OCI-LY1 (cell line): ENCODE data around the gene FGFR2.

Experiments used
- H2AFZ ChIP-seq: fragments of 200-600 bp; sonication (generic), shearing (Covaris generic); 2 replicates; pipeline ENCODE4 v1.6.0; 2014; ENCODE audit warnings: antibody characterized with exemption, mild to moderate bottlenecking, low read length
- H3F3A ChIP-seq: fragments of 200-600 bp; sonication (generic), shearing (Covaris generic); 2 replicates; pipeline ENCODE4 v1.6.0; 2014; ENCODE audit warnings: mild to moderate bottlenecking, antibody characterized with exemption, low read length, moderate library complexity; ENCODE audit not compliant: insufficient read depth
- H3K27ac ChIP-seq: fragments of 200-600 bp; sonication (generic); 2 replicates; pipeline ENCODE4 v1.5.1; 2014; ENCODE audit warnings: low read length, mixed run types, mild to moderate bottlenecking, low read depth; ENCODE audit not compliant: poor library complexity, severe bottlenecking
- H3K27me3 ChIP-seq: fragments of 200-600 bp; sonication (generic); 2 replicates; pipeline ENCODE4 v1.6.0; 2014; ENCODE audit warnings: antibody characterized with exemption, mild to moderate bottlenecking, low read length, moderate library complexity; ENCODE audit not compliant: insufficient read depth
- H3K36me3 ChIP-seq: fragments of 200-600 bp; sonication (generic); 2 replicates; pipeline ENCODE4 v1.6.1; 2014; ENCODE audit warnings: mild to moderate bottlenecking, antibody characterized with exemption, low read length, moderate library complexity, mixed read lengths; ENCODE audit not compliant: insufficient read depth
- H3K4me1 ChIP-seq: fragments of 200-600 bp; sonication (generic); 2 replicates; pipeline ENCODE4 v1.5.1; 2014; ENCODE audit warnings: mild to moderate bottlenecking, low read length, moderate library complexity; ENCODE audit not compliant: insufficient read depth, severe bottlenecking
- H3K4me2 ChIP-seq: fragments of 200-600 bp; sonication (generic), shearing (Covaris generic); 2 replicates; pipeline ENCODE4 v1.6.1; 2014; ENCODE audit warnings: low read length
- H3K4me3 ChIP-seq: fragments of 200-600 bp; sonication (generic); 2 replicates; pipeline ENCODE4 v1.5.1; 2014; ENCODE audit warnings: low read length, low read depth, mild to moderate bottlenecking, mixed read lengths; ENCODE audit not compliant: poor library complexity, severe bottlenecking
- H3K79me2 ChIP-seq: fragments of 200-600 bp; shearing (Covaris generic); 2 replicates; pipeline ENCODE4 v1.6.1; 2016; ENCODE audit warnings: mixed run types, low read length, mixed read lengths; ENCODE audit not compliant: insufficient read depth
- H3K9ac ChIP-seq: fragments of 200-600 bp; sonication (generic), shearing (Covaris generic); 2 replicates; pipeline ENCODE4 v1.6.1; 2014; ENCODE audit warnings: mild to moderate bottlenecking, low read length, mixed read lengths
- H3K9me2 ChIP-seq: fragments of 200-600 bp; sonication (generic), shearing (Covaris generic); 2 replicates; pipeline ENCODE4 v1.6.1; 2014; ENCODE audit warnings: low read depth, mild to moderate bottlenecking, low read length, mixed read lengths
- H3K9me3 ChIP-seq: fragments of 200-600 bp; shearing (Covaris generic); 2 replicates; pipeline ENCODE4 v1.6.1; 2014; ENCODE audit warnings: low read length, mixed read lengths
- H4K20me1 ChIP-seq: fragments of 200-600 bp; sonication (generic), shearing (Covaris generic); 2 replicates; pipeline ENCODE4 v1.6.0; 2016; ENCODE audit warnings: mild to moderate bottlenecking, low read length; ENCODE audit not compliant: insufficient read depth
- EZH2 ChIP-seq: fragments of 200-600 bp; sonication (generic), shearing (Covaris generic); IDR thresholded peaks from 2 replicates; pipeline ENCODE4 v1.8.0; 2017; ENCODE audit warnings: borderline replicate concordance, mixed run types, mild to moderate bottlenecking, antibody characterized with exemption, low read length, moderate library complexity, mixed read lengths
- TF ChIP-seq, protein P1 (sequence below): fragments of 200-600 bp; sonication (generic), shearing (Covaris generic); IDR thresholded peaks from 2 replicates; pipeline ENCODE4 v1.5.1; 2017; ENCODE audit warnings: mild to moderate bottlenecking, antibody characterized with exemption, low read length, moderate library complexity, mixed read lengths

FGFR2 gene

DNA sequence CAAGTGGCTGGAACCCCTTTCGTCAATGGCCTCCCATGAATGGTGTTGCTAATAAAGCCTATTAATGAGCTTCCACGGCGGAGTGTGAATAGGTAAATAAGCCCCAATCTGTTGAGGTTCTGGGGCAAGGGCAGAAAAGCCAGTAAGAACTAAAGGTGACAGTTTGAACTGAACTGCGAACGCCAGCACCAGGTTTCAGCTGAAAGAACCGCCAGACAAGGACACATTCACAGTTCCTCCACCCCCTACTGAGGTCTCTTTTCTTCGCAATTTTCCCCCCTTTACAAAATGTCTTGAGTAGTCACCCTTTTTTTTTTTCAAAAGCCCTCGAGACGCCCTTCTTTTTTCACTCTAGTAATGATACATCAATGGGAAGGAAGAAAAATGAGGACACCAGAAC is 2.4 kb upstream of the FGFR2 start:
- no peak for TF ChIP-seq EZH2
- TF ChIP-seq, protein P1, sequence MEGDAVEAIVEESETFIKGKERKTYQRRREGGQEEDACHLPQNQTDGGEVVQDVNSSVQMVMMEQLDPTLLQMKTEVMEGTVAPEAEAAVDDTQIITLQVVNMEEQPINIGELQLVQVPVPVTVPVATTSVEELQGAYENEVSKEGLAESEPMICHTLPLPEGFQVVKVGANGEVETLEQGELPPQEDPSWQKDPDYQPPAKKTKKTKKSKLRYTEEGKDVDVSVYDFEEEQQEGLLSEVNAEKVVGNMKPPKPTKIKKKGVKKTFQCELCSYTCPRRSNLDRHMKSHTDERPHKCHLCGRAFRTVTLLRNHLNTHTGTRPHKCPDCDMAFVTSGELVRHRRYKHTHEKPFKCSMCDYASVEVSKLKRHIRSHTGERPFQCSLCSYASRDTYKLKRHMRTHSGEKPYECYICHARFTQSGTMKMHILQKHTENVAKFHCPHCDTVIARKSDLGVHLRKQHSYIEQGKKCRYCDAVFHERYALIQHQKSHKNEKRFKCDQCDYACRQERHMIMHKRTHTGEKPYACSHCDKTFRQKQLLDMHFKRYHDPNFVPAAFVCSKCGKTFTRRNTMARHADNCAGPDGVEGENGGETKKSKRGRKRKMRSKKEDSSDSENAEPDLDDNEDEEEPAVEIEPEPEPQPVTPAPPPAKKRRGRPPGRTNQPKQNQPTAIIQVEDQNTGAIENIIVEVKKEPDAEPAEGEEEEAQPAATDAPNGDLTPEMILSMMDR = no peak
- Histone ChIP-seq H3K27ac (no peak overlapping the region), H3K4me2 (no peak overlapping the region), H3F3A (no peaks in the 10 kb centered on the region), H3K79me2 (no peaks in the 10 kb centered on the region), H3K27me3 (no peaks in the 10 kb centered on the region), H3K4me3 (no peak overlapping the region), H4K20me1 (no peaks in the 10 kb centered on the region), H3K9ac (no peak overlapping the region), H3K9me2 (no peaks in the 10 kb centered on the region), H2AFZ (no peak overlapping the region), H3K36me3 (no peaks in the 10 kb centered on the region), H3K4me1 (no peaks in the 10 kb centered on the region), H3K9me3 (no peaks in the 10 kb centered on the region)

DNA sequence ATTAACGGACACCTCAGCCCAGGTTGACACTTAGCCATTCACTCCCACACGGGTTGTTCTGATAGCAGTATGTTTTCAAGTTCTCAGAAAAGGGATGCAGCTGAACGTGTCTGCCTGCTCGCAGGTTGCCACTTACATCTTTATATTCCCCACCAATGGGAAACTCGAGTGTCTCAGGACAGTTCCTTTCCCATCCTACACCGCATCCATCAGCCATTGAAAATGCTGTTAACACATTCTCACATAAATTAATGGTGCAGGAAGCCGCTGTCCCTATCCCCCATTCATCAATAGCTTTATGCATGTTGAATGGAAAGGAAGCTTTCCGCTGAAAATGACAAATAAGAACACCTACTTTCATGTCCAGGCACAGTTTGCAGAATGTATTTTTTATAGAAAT is 1.7 kb upstream of the FGFR2 start:
- Histone ChIP-seq H3K4me1 (no peaks in the 10 kb centered on the region), H3K27me3 (no peaks in the 10 kb centered on the region), H4K20me1 (no peaks in the 10 kb centered on the region), H3K9ac (no peak overlapping the region), H3K36me3 (no peaks in the 10 kb centered on the region), H3K4me2 (no peak overlapping the region), H3K27ac (no peak overlapping the region), H3K4me3 (no peak overlapping the region), H3K79me2 (no peaks in the 10 kb centered on the region), H3F3A (no peaks in the 10 kb centered on the region), H3K9me2 (no peaks in the 10 kb centered on the region), H3K9me3 (no peaks in the 10 kb centered on the region), H2AFZ (no peak overlapping the region)
- no peak for TF ChIP-seq EZH2
- TF ChIP-seq, protein P1 = no peak

DNA sequence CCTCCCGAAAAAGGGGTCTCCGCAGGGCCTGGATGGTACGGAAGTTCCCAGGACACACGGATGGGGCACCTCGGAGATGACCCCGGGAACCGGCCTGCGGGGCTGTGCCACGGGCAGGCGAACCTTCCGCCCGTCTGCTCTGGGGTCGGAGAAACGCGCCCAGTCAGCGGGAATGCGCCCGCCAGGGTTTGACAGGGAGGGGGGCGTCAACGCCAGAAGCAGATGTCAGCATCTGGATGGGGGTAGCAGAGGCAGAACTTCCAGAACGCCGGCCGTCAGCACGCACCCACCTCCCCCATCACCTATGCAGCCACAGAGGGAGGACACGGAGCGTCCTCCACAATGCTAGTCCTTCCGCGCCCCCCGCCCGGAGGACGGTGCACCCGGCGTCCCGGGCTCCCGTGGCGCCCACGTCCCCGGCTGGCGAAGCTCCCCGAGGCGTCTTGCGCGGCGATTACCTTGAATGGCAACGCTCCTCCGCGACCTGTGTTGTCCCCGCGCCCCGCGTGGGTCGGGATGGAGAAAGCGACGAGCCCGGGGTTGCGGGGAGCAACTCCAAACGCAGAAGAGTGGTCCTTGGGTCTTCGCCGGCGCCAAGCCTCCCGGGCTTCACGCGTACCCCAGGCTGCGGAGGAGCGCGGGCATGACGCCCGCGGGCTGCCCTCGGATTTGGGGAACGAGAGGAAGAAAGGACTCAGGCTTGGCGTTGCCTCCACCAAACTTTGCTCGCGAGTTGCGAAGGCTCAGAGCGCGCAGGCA is 561 bp downstream of the FGFR2 start:
- Histone ChIP-seq H3K4me3 (no peak overlapping the region), H3K79me2 (no peaks in the 10 kb centered on the region), H3K4me1 (no peaks in the 10 kb centered on the region), H3F3A (no peaks in the 10 kb centered on the region), H2AFZ (no peak overlapping the region), H3K9me2 (no peaks in the 10 kb centered on the region), H3K36me3 (no peaks in the 10 kb centered on the region), H3K9me3 (no peaks in the 10 kb centered on the region), H3K27ac (no peak overlapping the region), H3K4me2 (no peak overlapping the region), H3K27me3 (peaks cover 3% of the 10 kb centered on the region; the same call in 1 of the 2 replicates), H3K9ac (no peak overlapping the region), H4K20me1 (no peaks in the 10 kb centered on the region)
- TF ChIP-seq, protein P1 = no peak
- no peak for TF ChIP-seq EZH2
